Skeletal muscle satellite cell (primary cell): ENCODE results near the gene RASGEF1C.
"Not testable (repeated sequence)": the region's sequence is repeated elsewhere in the genome, so short reads cannot be mapped to it uniquely, and the experiment has no call there.

Source experiments
- H3K27me3 ChIP-seq: 2 replicates; pipeline ENCODE4 v1.7.0; 2013; ENCODE audit warnings: low read length; ENCODE audit not compliant: control insufficient read depth, insufficient read depth
- H3K36me3 ChIP-seq: 2 replicates; pipeline ENCODE4 v1.7.0; 2013; ENCODE audit warnings: mild to moderate bottlenecking, control low read depth, low read length; ENCODE audit not compliant: insufficient read depth
- H3K4me1 ChIP-seq: 2 replicates; pipeline ENCODE4 v1.7.0; 2013; ENCODE audit warnings: low read length; ENCODE audit not compliant: control insufficient read depth, insufficient read depth
- H3K4me2 ChIP-seq: 2 replicates; pipeline ENCODE4 v1.7.0; 2013; ENCODE audit warnings: mild to moderate bottlenecking, low read length
- H3K4me3 ChIP-seq: 2 replicates; pipeline ENCODE4 v1.7.0; 2013; ENCODE audit warnings: low read length
- H3K9ac ChIP-seq: 2 replicates; pipeline ENCODE4 v1.7.0; 2013; ENCODE audit warnings: mild to moderate bottlenecking, low read depth, low read length, moderate library complexity
- H3K9me3 ChIP-seq: replicated peaks from 2 replicates; pipeline ENCODE4 v1.7.0; 2013; ENCODE audit warnings: mild to moderate bottlenecking, control low read depth, low read length

Gene RASGEF1C

GRCh38 chr5:180097163-180097894, 111.7 kb downstream of the RASGEF1C start:
- Histone ChIP-seq H3K27me3 (no peaks in the 10 kb centered on the region), H3K9me3 (no peaks in the 10 kb centered on the region), H3K4me1 (no peaks in the 10 kb centered on the region), H3K9ac (no peak overlapping the region), H3K4me2 (no peak overlapping the region), H3K4me3 (no peak overlapping the region), H3K36me3 (no peaks in the 10 kb centered on the region)

GRCh38 chr5:180096616-180097015, 112.4 kb downstream of the RASGEF1C start:
- no peak overlapping the region for H3K4me3 ChIP-seq
- no peaks in the 10 kb centered on the region for H3K36me3 ChIP-seq
- no peaks in the 10 kb centered on the region for H3K4me1 ChIP-seq
- no peaks in the 10 kb centered on the region for H3K9me3 ChIP-seq
- no peaks in the 10 kb centered on the region for H3K27me3 ChIP-seq
- no peak overlapping the region for H3K4me2 ChIP-seq
- H3K9ac ChIP-seq, result no peak overlapping the region

- H3K4me2 ChIP-seq, result no peak overlapping the region
- peaks cover 4% of the 10 kb centered on the region for H3K4me1 ChIP-seq
- H3K9me3 ChIP-seq, result no peaks in the 10 kb centered on the region
- H3K9ac ChIP-seq, result no peak overlapping the region
- no peaks in the 10 kb centered on the region for H3K36me3 ChIP-seq
- H3K4me3 ChIP-seq, result no peak overlapping the region
- peaks cover 6% of the 10 kb centered on the region for H3K27me3 ChIP-seq
These were observed 113.5 kb downstream of the RASGEF1C start for GRCh38 chr5:180095545-180095944.

- H3K9ac ChIP-seq, result no peak overlapping the region
- H3K4me3 ChIP-seq, result no peak overlapping the region
- H3K9me3 ChIP-seq, result no peaks in the 10 kb centered on the region
- H3K36me3 ChIP-seq, result no peaks in the 10 kb centered on the region
- H3K4me2 ChIP-seq, result no peak overlapping the region
- peaks cover 8% of the 10 kb centered on the region for H3K27me3 ChIP-seq
- peaks cover 8% of the 10 kb centered on the region for H3K4me1 ChIP-seq
These were observed 115.2 kb downstream of the RASGEF1C start for GRCh38 chr5:180093651-180094382.

- Histone ChIP-seq H3K36me3 (no peaks in the 10 kb centered on the region), H3K9me3 (no peaks in the 10 kb centered on the region), H3K4me3 (no peak overlapping the region), H3K9ac (no peak overlapping the region), H3K27me3 (peaks cover 8% of the 10 kb centered on the region), H3K4me1 (peaks cover 8% of the 10 kb centered on the region), H3K4me2 (no peak overlapping the region)
These were observed 115.8 kb downstream of the RASGEF1C start for GRCh38 chr5:180093241-180093640.

GRCh38 chr5:180090769-180091546, 118.1 kb downstream of the RASGEF1C start:
- H3K9me3 ChIP-seq, result no peaks in the 10 kb centered on the region
- H3K27me3 ChIP-seq, result peaks cover 8% of the 10 kb centered on the region
- H3K36me3 ChIP-seq, result no peaks in the 10 kb centered on the region
- H3K4me1 ChIP-seq, result peaks cover 8% of the 10 kb centered on the region
- peak overlapping the region; percentile 84 for H3K4me2 ChIP-seq
- peak overlapping the region; percentile 73 for H3K4me3 ChIP-seq
- H3K9ac ChIP-seq, result no peak overlapping the region

GRCh38 chr5:180090098-180090768, 118.8 kb downstream of the RASGEF1C start:
- Histone ChIP-seq H3K9me3 (no peaks in the 10 kb centered on the region), H3K9ac (peak overlapping the region; percentile 77), H3K27me3 (peaks cover 10% of the 10 kb centered on the region), H3K4me1 (peaks cover 8% of the 10 kb centered on the region), H3K36me3 (no peaks in the 10 kb centered on the region), H3K4me2 (peak overlapping the region; percentile 84), H3K4me3 (peak overlapping the region; percentile 73)

- H3K9me3 ChIP-seq, H3K36me3 ChIP-seq, H3K4me2 ChIP-seq, H3K9ac ChIP-seq, H3K4me3 ChIP-seq, H3K4me1 ChIP-seq: not testable (repeated sequence)
- peaks cover 12% of the 10 kb centered on the region for H3K27me3 ChIP-seq
These were observed 119.4 kb downstream of the RASGEF1C start for GRCh38 chr5:180089628-180090027.

GRCh38 chr5:180088561-180088960, 120.5 kb downstream of the RASGEF1C start:
- Histone ChIP-seq H3K9ac (no peak overlapping the region), H3K36me3 (no peaks in the 10 kb centered on the region), H3K4me1 (peaks cover 8% of the 10 kb centered on the region), H3K27me3 (peaks cover 15% of the 10 kb centered on the region), H3K9me3 (no peaks in the 10 kb centered on the region), H3K4me3 (no peak overlapping the region), H3K4me2 (no peak overlapping the region)

- peaks cover 16% of the 10 kb centered on the region for H3K27me3 ChIP-seq
- no peak overlapping the region for H3K9ac ChIP-seq
- H3K9me3 ChIP-seq, result no peaks in the 10 kb centered on the region
- H3K4me2 ChIP-seq, result no peak overlapping the region
- no peak overlapping the region for H3K4me3 ChIP-seq
- no peaks in the 10 kb centered on the region for H3K36me3 ChIP-seq
- H3K4me1 ChIP-seq, result peaks cover 8% of the 10 kb centered on the region
These were observed 122.1 kb downstream of the RASGEF1C start for GRCh38 chr5:180086816-180087399.

- Histone ChIP-seq H3K4me2 (no peak overlapping the region), H3K4me3 (no peak overlapping the region), H3K4me1 (peaks cover 4% of the 10 kb centered on the region), H3K9ac (no peak overlapping the region), H3K36me3 (no peaks in the 10 kb centered on the region), H3K27me3 (peaks cover 13% of the 10 kb centered on the region), H3K9me3 (no peaks in the 10 kb centered on the region)
These were observed 123.2 kb downstream of the RASGEF1C start for GRCh38 chr5:180085837-180086236.
